WERI-Rb-1 (cell line): ENCODE results near the gene RTRAF.

ENCODE experiments used
- DNase-seq: peaks from one replicate; pipeline ENCODE4 v3.0.0-alpha.2; 2020
- H3K27ac ChIP-seq: fragments of 250-450 bp; sonication (Bioruptor Pico); 2 replicates; pipeline ENCODE4 v1.5.1; 2020; ENCODE audit warnings: mild to moderate bottlenecking, moderate library complexity
- H3K27me3 ChIP-seq: fragments of 250-450 bp; sonication (Bioruptor Pico); 2 replicates; pipeline ENCODE4 v1.5.1; 2021; ENCODE audit warnings: mild to moderate bottlenecking, low read depth, moderate library complexity; ENCODE audit not compliant: insufficient read depth, severe bottlenecking
- H3K36me3 ChIP-seq: fragments of 250-450 bp; sonication (Bioruptor Pico); 2 replicates; pipeline ENCODE4 v1.5.1; 2020; ENCODE audit warnings: mild to moderate bottlenecking, moderate library complexity
- H3K4me3 ChIP-seq: 2 replicates; pipeline ENCODE4 v1.5.1; 2011; ENCODE audit warnings: low read depth, mild to moderate bottlenecking, control low read depth, low read length
- H3K9me3 ChIP-seq: fragments of 250-450 bp; sonication (Bioruptor Pico); 2 replicates; pipeline ENCODE4 v1.5.1; 2021; ENCODE audit warnings: mild to moderate bottlenecking, moderate library complexity; ENCODE audit not compliant: severe bottlenecking
- CTCF ChIP-seq: IDR thresholded peaks from 2 replicates; pipeline ENCODE4 v1.5.1; 2011; ENCODE audit warnings: low read depth, mild to moderate bottlenecking, control low read depth, inconsistent platforms, low read length

Gene RTRAF

DNA sequence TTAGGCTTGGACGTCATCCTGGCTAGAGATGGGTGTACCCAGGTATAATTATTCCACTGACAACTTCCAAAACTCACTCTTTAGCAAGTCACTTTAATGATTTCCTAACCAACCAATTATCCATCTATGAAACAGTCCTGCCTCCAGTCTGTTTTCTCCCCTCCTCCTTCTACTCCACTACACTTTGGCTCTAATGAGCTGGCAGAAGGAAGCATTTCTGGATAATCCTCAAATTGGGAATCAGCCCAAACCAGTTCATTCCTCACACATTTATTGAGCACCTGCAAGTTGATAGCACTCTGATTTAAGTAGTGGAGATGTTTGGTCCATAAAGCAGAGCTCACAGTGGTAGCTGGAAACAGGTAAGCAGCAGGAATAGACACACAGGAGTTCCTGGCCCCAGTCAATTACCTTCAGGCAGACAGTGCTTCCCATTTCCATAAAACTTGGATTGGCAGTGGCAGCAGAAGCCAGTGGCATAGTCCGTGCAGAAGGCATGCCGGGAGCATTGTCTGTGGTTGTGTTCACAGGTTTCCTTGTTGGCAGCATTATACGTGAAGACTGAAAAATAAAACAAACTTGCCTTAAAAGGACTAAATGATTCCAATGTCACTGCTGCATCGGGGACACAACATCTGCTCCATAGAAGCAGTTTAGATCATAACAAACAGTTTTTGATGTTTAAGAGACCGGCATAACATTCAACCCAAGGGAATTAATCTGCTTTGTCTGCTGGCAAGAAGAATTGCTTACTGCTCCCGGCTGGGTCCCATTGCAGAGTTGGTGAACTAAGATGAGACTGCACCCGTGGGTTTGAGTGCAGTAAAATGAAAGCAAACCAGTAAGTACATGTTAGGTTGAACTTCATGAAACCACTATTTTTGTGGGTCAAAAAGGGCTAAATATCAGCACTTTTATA, 53.3 kb downstream of the RTRAF start:
- no peak for TF ChIP-seq CTCF
- no peak for DNase-seq
- Histone ChIP-seq H3K27me3 (no peaks in the 10 kb centered on the region), H3K9me3 (no peaks in the 10 kb centered on the region), H3K27ac (no peak overlapping the region), H3K36me3 (no peaks in the 10 kb centered on the region), H3K4me3 (no peak overlapping the region)

GRCh38 chr14:52043690-52044089, 54.3 kb downstream of the RTRAF start:
- Histone ChIP-seq H3K27ac (no peak overlapping the region), H3K4me3 (no peak overlapping the region), H3K9me3 (no peaks in the 10 kb centered on the region), H3K27me3 (no peaks in the 10 kb centered on the region), H3K36me3 (no peaks in the 10 kb centered on the region)
- TF ChIP-seq CTCF, result peak; percentile 87
- peak; percentile 58 for DNase-seq

DNA sequence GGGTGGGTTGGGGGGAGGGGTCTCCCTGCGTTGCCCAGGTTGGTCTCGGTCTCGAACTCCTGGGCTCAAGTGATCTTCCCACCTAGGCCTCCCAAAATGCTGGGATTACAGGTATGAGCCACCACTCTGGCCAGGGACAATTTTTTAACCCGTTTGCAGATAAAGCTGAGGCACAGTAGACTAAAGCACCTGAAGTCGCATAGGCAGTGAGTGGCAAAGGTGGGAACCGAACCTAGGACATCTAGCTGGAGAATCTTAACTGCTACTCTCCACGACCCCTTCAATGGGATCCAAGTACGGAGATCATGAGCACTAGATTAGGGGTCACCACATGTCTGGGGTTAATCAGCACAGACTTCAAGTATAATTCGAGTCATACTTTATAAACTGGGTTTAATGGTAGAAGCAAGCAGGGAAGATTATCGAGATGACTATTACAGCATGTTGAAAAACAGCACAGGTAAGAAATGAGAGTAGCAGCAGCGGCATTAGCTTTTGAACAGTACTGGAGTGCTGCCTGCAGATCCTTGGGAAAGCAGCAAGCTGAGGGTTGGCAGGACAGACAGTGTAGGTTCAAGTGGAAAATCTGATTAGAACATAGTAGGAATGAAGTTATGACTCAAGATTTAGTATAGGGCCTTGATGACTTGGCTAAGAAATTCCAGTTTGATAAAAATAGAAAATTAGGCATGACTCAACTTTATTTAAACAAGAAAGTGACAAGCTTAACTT, 55.6 kb downstream of the RTRAF start:
- H3K9me3 ChIP-seq, result no peaks in the 10 kb centered on the region
- H3K27me3 ChIP-seq, result no peaks in the 10 kb centered on the region
- H3K27ac ChIP-seq, result no peak overlapping the region
- H3K4me3 ChIP-seq, result no peak overlapping the region
- DNase-seq, result no peak
- H3K36me3 ChIP-seq, result no peaks in the 10 kb centered on the region
- TF ChIP-seq CTCF, result no peak

DNA sequence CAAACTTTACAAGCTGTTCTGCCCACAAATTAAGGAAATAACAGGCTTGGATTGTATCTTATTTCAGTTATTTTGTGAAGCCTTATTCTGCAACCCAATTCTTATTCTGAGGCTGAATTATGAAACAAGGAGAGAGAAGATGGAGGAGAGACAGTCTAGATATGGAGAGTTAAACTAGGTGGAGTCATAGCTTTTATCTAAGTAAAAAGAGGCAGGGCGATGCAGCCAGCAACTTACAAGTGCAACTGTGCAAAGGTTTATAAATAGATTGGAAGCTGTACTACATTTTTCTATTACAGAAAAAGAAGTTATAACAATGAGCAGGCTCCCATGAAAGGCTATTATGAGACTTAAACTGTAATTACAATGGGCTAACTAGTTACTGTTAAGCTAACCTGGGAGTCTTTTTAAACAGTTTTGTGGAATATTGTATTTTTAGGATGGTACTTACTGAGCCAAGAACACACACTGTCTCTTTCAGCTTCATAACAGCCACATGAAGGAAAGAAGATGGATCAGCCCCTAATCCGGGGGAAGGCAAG, 57.1 kb downstream of the RTRAF start:
- Histone ChIP-seq H3K9me3 (no peaks in the 10 kb centered on the region), H3K27ac (no peak overlapping the region), H3K4me3 (no peak overlapping the region), H3K27me3 (no peaks in the 10 kb centered on the region), H3K36me3 (no peaks in the 10 kb centered on the region)
- no peak for TF ChIP-seq CTCF
- no peak for DNase-seq

- DNase-seq, result no peak
- no peaks in the 10 kb centered on the region for H3K9me3 ChIP-seq
- TF ChIP-seq CTCF, result no peak
- H3K36me3 ChIP-seq, result no peaks in the 10 kb centered on the region
- H3K27me3 ChIP-seq, result no peaks in the 10 kb centered on the region
- no peak overlapping the region for H3K27ac ChIP-seq
- no peak overlapping the region for H3K4me3 ChIP-seq
Observed at GRCh38 chr14:52048116-52048515, 58.8 kb downstream of the RTRAF start.
